HepG2 (cell line): Measurements from ENCODE around the gene CPB2. TPM values are rescaled to one million over a fixed set of nuclear protein-coding genes. Genes with fewer than 3 reads are reported as not detected.
A peak's percentile ranks its signal among the peaks of the same experiment; 100 is the strongest.

Source experiments
- ASH2L ChIP-seq: fragments of 300-600, 200-600 bp; sonication (generic); IDR thresholded peaks from 2 replicates; pipeline ENCODE4 v1.7.0; 2017; ENCODE audit warnings: low read depth, mild to moderate bottlenecking, moderate library complexity, mixed read lengths, low read length; ENCODE audit not compliant: insufficient read length
- ATF1 ChIP-seq: IDR thresholded peaks from 2 replicates; pipeline ENCODE4 v1.6.1; 2016; ENCODE audit warnings: mild to moderate bottlenecking, control low read depth
- GLMP ChIP-seq: sonication (generic); formaldehyde crosslinking; IDR thresholded peaks from 2 replicates; pipeline ENCODE4 v1.9.0; 2021; ENCODE audit warnings: missing genetic modification reagents, mild to moderate bottlenecking, borderline replicate concordance
- HDAC1 ChIP-seq: sonication (generic); formaldehyde crosslinking; IDR thresholded peaks from 2 replicates; pipeline ENCODE4 v1.5.1; 2020; ENCODE audit warnings: mild to moderate bottlenecking, missing genetic modification reagents
- HOXA9 ChIP-seq: sonication (generic); formaldehyde crosslinking; IDR thresholded peaks from 2 replicates; pipeline ENCODE4 v1.8.1; 2022; ENCODE audit warnings: missing genetic modification reagents, mild to moderate bottlenecking, moderate library complexity, borderline replicate concordance
- PHF8 ChIP-seq: sonication (generic); formaldehyde crosslinking; IDR thresholded peaks from 2 replicates; pipeline ENCODE4 v1.5.0; 2020; ENCODE audit warnings: missing genetic modification reagents
- POGZ ChIP-seq: sonication (generic); formaldehyde crosslinking; IDR thresholded peaks from 2 replicates; pipeline ENCODE4 v1.4.0; 2020; ENCODE audit warnings: mild to moderate bottlenecking, missing genetic modification reagents
- PPARG ChIP-seq: conservative IDR thresholded peaks from 2 replicates; pipeline ENCODE4 v1.6.1; 2016; ENCODE audit warnings: missing biosample characterization, missing genetic modification reagents
- PTBP1 ChIP-seq: fragments of 200-400 bp; formaldehyde crosslinking; IDR thresholded peaks from 2 replicates; pipeline ENCODE4 v1.6.1; 2018; ENCODE audit warnings: low read length, low read depth; ENCODE audit not compliant: poor library complexity, severe bottlenecking
- RCOR2 ChIP-seq: IDR thresholded peaks from 2 replicates; pipeline ENCODE4 v1.6.1; 2016; ENCODE audit warnings: missing biosample characterization, missing genetic modification reagents
- RFX3 ChIP-seq: IDR thresholded peaks from 2 replicates; pipeline ENCODE4 v1.6.1; 2016; ENCODE audit warnings: missing biosample characterization, missing genetic modification reagents
- RNF2 ChIP-seq: fragments of 450-650 bp; conservative IDR thresholded peaks from 2 replicates; pipeline ENCODE4 v1.6.1; 2016; ENCODE audit warnings: low read depth
- SIN3A ChIP-seq: IDR thresholded peaks from 2 replicates; pipeline ENCODE4 v1.6.1; 2011; ENCODE audit warnings: low read depth, mild to moderate bottlenecking, control low read depth, low read length, borderline replicate concordance
- SIN3B ChIP-seq: fragments of 150-350 bp; IDR thresholded peaks from 2 replicates; pipeline ENCODE4 v1.6.1; 2014; ENCODE audit warnings: low read length
- SNAPC5 ChIP-seq: sonication (generic); formaldehyde crosslinking; IDR thresholded peaks from 2 replicates; pipeline ENCODE4 v1.8.1; 2023; ENCODE audit warnings: mild to moderate bottlenecking, missing genetic modification reagents, borderline replicate concordance
- U2AF1 ChIP-seq: fragments of 200-400 bp; formaldehyde crosslinking; optimal IDR thresholded peaks from 2 replicates; pipeline ENCODE3; 2017; ENCODE audit warnings: mild to moderate bottlenecking, low read depth, low read length
- YY1 ChIP-seq: IDR thresholded peaks from 2 replicates; pipeline ENCODE4 v1.6.1; 2011; ENCODE audit warnings: low read length, low read depth, moderate library complexity, mild to moderate bottlenecking; ENCODE audit not compliant: insufficient read depth, insufficient replicate concordance
- ZBTB37 ChIP-seq: sonication (generic); formaldehyde crosslinking; IDR thresholded peaks from 2 replicates; pipeline ENCODE4 v1.4.0; 2020; ENCODE audit warnings: mild to moderate bottlenecking, missing genetic modification reagents
- ZFP82 ChIP-seq: sonication (generic); formaldehyde crosslinking; IDR thresholded peaks from 2 replicates; pipeline ENCODE4 v1.5.1; 2020; ENCODE audit warnings: mild to moderate bottlenecking, missing genetic modification reagents, borderline replicate concordance
- ZMAT3 ChIP-seq: sonication (generic); formaldehyde crosslinking; conservative IDR thresholded peaks from 2 replicates; pipeline ENCODE4 v1.7.0; 2021; ENCODE audit warnings: missing genetic modification reagents
- ZNF18 ChIP-seq: sonication (generic); formaldehyde crosslinking; IDR thresholded peaks from 2 replicates; pipeline ENCODE4 v1.8.0; 2022; ENCODE audit warnings: mild to moderate bottlenecking, missing genetic modification reagents; ENCODE audit not compliant: insufficient replicate concordance
- ZNF275 ChIP-seq: sonication (generic); formaldehyde crosslinking; IDR thresholded peaks from 2 replicates; pipeline ENCODE4 v1.8.0; 2022; ENCODE audit warnings: missing genetic modification reagents, mild to moderate bottlenecking, inconsistent platforms, borderline replicate concordance
- ZNF460 ChIP-seq: sonication (generic); formaldehyde crosslinking; IDR thresholded peaks from 2 replicates; pipeline ENCODE4 v1.5.1; 2020; ENCODE audit warnings: missing genetic modification reagents, mild to moderate bottlenecking, borderline replicate concordance
- polyA plus RNA-seq, 8 experiments: library from polyadenylated mRNA; depleted of rRNA in 3 of 8; stranded (reverse) in 7 of 8; unstranded in 1 of 8; fragments of >200 nt; fragmentation: Illumina TruSeq in 4 of 8; extraction: Trizol in 4 of 8; gene quantifications; 2 replicates each; pipeline versions ENCODE4 v1.2.1 to v1.2.3, GENCODE V29; 2011 to 2016; ENCODE audit warnings: low read depth in 4 of 8, missing spikeins in 1 of 8, mixed read lengths in 1 of 8; ENCODE audit not compliant: insufficient read depth in 1 of 8
- total RNA-seq, 5 experiments: library from RNA; depleted of rRNA; stranded (reverse); fragments of >200 nt; fragmentation: Illumina TruSeq; extraction: Trizol; gene quantifications; 2 replicates each; pipeline ENCODE4 v1.2.3, GENCODE V29; 2016; ENCODE audit warnings: low read depth in 1 of 5

The CPB2 gene
- total and polyA plus RNA-seq, 2 of the 13 experiments (the other 11 are each of a cell fraction or from before 2014, with no cell fraction given), result 125 to 140 TPM

- TF ChIP-seq YY1 (no peak), PTBP1 (no peak), RNF2 (no peak), U2AF1 (no peak), ASH2L (peak; percentile 76), PHF8 (CRISPR knock-in tag) (peak; percentile 48), POGZ (CRISPR knock-in tag) (peak; percentile 84), HOXA9 (no peak), SIN3A (0 out of 2 replicates have a peak, but pooled peaks have one; percentile 34), SNAPC5 (CRISPR knock-in tag) (no peak), ZNF18 (CRISPR knock-in tag) (no peak), ZFP82 (no peak), GLMP (no peak), ZNF275 (no peak), ZNF460 (CRISPR knock-in tag) (no peak), HDAC1 (CRISPR knock-in tag) (peak; percentile 74; the same call in 1 of the 2 replicates), RFX3 (no peak), ATF1 (CRISPR knock-in tag) (peak; percentile 59; the same call in 1 of the 2 replicates), SIN3B (no peak), RCOR2 (CRISPR knock-in tag) (peak; percentile 50), ZBTB37 (CRISPR knock-in tag) (no peak), ZMAT3 (CRISPR knock-in tag) (no peak), PPARG (CRISPR knock-in tag) (peak; percentile 70)
Measured at GRCh38 chr13:46104868-46105267, at the start of gene CPB2 (continued).
